ENCODE data around the gene CDKAL1. TPM values are rescaled to one million over a fixed set of nuclear protein-coding genes. Genes with fewer than 3 reads are reported as not detected.

The CDKAL1 gene
- total RNA-seq, 1 donor, result 26.8 TPM

DNA sequence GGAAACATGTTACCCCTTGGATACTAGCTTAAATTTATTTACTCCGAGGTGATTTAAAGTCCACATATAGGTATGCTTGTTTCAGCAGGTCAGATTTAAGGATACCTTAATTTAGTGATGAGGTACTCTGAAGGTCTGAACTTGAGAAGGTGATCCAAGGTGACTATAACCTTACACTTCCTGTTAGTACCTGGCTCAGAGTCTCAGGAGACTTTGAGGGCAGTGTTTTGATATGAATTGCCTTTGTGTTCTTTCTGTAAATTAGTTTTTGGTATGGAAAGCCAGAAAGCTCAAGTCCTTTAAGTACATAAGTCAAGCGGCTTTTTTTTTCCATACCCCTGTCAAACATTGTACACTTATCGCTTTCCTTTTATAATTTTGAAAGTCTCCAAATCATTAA lies 489.0 kb downstream of the CDKAL1 start:
- DNase-seq (ENCODE audit: low read depth), result no peak
- TF ChIP-seq, protein P1, sequence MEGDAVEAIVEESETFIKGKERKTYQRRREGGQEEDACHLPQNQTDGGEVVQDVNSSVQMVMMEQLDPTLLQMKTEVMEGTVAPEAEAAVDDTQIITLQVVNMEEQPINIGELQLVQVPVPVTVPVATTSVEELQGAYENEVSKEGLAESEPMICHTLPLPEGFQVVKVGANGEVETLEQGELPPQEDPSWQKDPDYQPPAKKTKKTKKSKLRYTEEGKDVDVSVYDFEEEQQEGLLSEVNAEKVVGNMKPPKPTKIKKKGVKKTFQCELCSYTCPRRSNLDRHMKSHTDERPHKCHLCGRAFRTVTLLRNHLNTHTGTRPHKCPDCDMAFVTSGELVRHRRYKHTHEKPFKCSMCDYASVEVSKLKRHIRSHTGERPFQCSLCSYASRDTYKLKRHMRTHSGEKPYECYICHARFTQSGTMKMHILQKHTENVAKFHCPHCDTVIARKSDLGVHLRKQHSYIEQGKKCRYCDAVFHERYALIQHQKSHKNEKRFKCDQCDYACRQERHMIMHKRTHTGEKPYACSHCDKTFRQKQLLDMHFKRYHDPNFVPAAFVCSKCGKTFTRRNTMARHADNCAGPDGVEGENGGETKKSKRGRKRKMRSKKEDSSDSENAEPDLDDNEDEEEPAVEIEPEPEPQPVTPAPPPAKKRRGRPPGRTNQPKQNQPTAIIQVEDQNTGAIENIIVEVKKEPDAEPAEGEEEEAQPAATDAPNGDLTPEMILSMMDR (IDR thresholded peaks at IDR 0.05; ENCODE audit: insufficient read depth, low read depth, low read length), result no peak
- H3K4me3 ChIP-seq (ENCODE audit: low read depth, low read length), result no peak overlapping the region

DNA sequence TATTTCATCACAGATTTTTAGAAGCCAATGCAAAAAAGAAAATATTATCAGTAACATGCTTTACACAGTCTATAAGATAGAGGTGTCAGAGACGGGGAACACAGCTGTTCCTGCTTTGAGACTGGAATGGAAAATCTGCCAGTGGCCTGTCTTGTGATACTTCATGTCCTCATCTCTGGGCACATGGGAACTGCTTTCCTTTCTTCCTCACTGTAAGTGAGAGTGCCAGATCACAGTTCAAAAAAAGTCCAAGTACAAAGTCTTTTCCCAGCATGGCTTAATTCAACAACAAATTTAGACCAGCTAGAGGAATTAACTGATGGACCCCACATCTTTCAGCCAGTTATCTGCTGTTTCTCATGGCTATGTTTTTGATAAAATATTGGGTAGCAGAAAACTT lies 490.4 kb downstream of the CDKAL1 start:
- no peak overlapping the region for H3K4me3 ChIP-seq (ENCODE audit: low read depth, low read length)
- DNase-seq (ENCODE audit: low read depth), result peak; percentile 39
- TF ChIP-seq, protein P1 (IDR thresholded peaks at IDR 0.05; ENCODE audit: insufficient read depth, low read depth, low read length), result no peak

DNA sequence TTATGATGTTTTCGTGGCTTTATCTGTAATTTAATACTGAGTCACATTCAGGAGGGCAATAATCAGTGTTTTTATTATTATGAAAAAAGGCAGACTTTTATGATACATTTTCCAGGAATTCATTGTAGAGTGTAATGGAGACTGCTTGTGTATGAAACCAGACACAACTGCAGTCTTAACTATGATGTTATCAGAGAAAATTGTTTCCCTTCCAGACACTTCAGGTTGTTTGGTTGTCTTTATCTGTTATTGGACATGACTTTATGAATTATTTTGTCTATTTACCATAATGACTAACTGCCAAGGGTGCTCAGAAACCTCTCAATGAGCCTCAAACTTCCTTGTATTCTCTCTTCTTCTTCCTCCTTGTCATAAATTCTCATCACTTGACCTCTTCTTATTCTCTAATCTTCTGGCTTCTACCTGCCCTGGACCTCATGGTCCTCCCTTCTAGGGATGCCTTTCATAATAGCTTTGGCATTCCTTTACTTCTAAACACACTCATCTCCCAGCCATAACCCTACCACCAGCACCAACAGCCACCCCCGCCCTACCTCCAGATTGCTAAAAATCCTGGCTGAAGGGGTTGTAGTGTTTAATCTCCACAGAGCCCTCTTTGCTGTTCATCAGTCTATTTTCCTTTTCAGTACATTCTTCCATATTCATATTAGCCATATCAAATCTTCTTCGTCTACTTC lies 492.5 kb downstream of the CDKAL1 start:
- peak; percentile 83 for DNase-seq (ENCODE audit: low read depth)
- no peak overlapping the region for H3K4me3 ChIP-seq (ENCODE audit: low read depth, low read length)
- TF ChIP-seq, protein P1 (IDR thresholded peaks at IDR 0.05; ENCODE audit: insufficient read depth, low read depth, low read length), result no peak

DNA sequence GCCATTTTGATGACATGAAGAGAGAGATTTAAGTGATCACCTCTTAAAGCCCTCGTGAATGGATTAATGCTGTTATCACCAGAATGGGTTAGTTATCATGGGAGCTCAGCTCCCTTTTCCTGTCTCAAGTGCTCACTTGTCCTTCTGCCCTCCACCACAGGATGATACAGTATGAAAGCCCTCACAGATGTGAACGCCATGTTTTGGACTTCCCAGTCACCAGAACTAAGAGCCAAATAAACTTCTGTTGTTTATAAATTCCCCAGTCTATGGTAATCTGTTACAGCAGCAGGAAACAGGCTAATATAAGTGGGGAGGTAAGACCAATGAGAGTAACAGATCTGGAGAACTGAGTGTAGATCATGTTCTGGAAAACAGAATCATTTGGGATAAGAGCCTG lies 493.2 kb downstream of the CDKAL1 start:
- H3K4me3 ChIP-seq (ENCODE audit: low read depth, low read length), result no peak overlapping the region

DNA sequence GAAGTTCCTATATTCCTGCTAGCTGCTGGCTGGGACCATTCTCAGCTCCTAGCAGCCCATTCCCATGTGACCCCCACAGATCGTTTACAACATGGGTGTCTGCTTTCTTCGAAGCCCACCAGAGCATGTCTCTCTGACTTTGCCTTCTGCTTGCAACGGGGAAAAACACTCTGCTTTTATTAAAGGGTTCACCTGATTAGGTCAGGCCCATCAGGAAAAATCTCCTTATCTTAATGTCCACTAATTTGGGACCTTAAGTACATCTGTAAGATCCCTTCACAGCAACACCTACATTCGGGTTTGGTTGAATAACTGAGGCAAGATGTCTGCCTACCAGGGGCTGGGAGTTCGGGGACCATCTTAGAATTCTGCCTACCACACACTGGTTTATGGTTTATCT lies 496.9 kb downstream of the CDKAL1 start:
- no peak overlapping the region for H3K4me3 ChIP-seq (ENCODE audit: low read depth, low read length)
- DNase-seq (ENCODE audit: low read depth), result no peak
- TF ChIP-seq, protein P1 (IDR thresholded peaks at IDR 0.05; ENCODE audit: insufficient read depth, low read depth, low read length), result no peak

More for the DNA sequence above, 493.2 kb downstream of the CDKAL1 start:
- no peak for DNase-seq (ENCODE audit: low read depth)
- TF ChIP-seq, protein P1 (IDR thresholded peaks at IDR 0.05; ENCODE audit: insufficient read depth, low read depth, low read length), result no peak

DNA sequence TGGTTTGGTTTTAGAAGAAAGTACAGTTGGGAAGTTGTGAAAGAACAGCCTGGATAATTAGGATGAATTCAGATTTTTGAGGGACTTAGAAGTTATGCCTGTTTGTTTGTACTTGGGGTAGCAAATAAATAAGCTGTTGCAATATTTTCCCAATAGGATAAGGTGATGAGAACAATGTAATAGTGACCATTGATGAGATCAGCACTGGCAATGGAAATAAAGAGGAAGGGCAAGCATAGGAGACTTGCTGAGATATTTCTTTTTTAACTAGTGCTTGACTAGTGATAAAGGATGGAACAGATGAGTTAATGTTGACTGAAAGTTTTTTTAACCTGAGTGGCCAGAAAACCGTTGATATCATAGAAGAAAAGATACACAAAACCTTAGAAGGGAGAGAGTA lies 498.8 kb downstream of the CDKAL1 start:
- peak; percentile 5 for DNase-seq (ENCODE audit: low read depth)
- TF ChIP-seq, protein P1 (IDR thresholded peaks at IDR 0.05; ENCODE audit: insufficient read depth, low read depth, low read length), result no peak
- no peak overlapping the region for H3K4me3 ChIP-seq (ENCODE audit: low read depth, low read length)

DNA sequence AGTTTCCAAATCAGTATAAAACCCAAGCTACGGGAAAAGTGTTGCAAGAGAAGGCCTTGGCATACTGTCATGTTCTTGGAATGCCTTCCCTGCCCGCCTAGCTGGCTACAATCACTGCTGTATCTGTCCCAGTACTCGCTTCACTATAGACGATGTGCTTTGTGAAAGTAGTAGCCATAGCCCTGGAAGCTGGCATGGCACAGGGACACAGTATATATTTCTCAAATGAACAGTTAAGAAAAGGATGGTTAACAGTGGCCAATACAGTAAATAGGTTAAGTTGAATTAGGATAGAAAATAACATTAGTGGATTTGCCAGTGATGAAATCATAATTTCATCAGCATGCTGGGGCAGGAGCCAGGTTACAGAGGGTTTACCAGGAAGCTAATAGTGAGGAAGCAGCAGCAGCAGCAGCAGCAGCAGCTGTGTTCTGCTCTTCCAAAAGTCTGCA lies 499.3 kb downstream of the CDKAL1 start:
- no peak overlapping the region for H3K4me3 ChIP-seq (ENCODE audit: low read depth, low read length)
- TF ChIP-seq, protein P1 (IDR thresholded peaks at IDR 0.05; ENCODE audit: insufficient read depth, low read depth, low read length), result no peak

More for the DNA sequence above, 499.3 kb downstream of the CDKAL1 start:
- DNase-seq (ENCODE audit: low read depth), result peak; percentile 85

All from fibroblast of villous mesenchyme (primary cell).